ENCODE data around the gene ARHGAP10. TPM values are rescaled to one million over a fixed set of nuclear protein-coding genes. Genes with fewer than 3 reads are reported as not detected.
A peak's percentile ranks its signal among the peaks of the same experiment; 100 is the strongest.

Gene ARHGAP10
- total RNA-seq, 1 experiment from 2014 or later = 4.8 TPM

DNA sequence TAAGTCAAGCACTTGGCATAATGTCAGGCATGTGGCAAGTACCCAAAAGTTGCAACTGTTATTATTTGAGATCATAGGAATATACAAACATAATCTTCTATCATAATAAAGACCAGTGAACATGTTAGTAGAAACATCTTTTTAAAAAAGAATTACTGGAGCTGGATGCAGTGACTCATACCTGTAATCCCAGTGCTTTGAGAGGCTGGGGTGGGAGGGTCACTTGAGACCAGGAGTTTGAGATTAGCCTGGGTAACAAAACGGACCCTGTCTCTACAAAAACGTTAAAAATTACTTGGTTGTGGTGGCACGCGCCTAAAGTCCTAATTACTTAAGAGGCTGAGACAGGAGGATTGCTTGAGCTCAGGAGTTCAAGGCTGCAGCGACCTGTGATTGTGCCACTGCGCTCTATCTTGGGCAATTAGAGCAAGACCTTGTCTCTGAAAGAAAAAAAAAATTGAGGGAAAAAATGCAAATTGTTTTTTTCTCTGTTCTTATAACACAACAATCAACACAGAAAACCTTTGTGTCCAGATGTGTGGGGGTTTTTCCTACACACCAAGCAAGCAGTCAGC, 284.3 kb downstream of the ARHGAP10 start:
- Histone ChIP-seq H3K27ac (ENCODE audit: low read depth, low read length, poor library complexity, severe bottlenecking) (no peak overlapping the region), H3K9me3 (ENCODE audit: low read depth, low read length, poor library complexity, severe bottlenecking) (no peaks in the 10 kb centered on the region), H3K27me3 (replicated peaks; ENCODE audit: insufficient read depth, low read depth, low read length, poor library complexity) (no peaks in the 10 kb centered on the region), H3K36me3 (ENCODE audit: insufficient read depth, low read length, poor library complexity, severe bottlenecking) (no peaks in the 10 kb centered on the region), H3K4me3 (ENCODE audit: low read depth, low read length, poor library complexity, severe bottlenecking) (no peak overlapping the region), H3K4me1 (ENCODE audit: insufficient read depth, low read length, poor library complexity, severe bottlenecking) (no peaks in the 10 kb centered on the region)
- intact Hi-C loops (cut with micrococcal nuclease; ENCODE audit: unreplicated experiment) = no loop called here
- POLR2A ChIA-PET (ENCODE audit: low non-redundant PET) = no interaction called here
- CTCF ChIA-PET = no interaction called here
- BruUV-seq (replicated peaks) = no TSS peak
- no peak for DNase-seq (ENCODE audit: low spot score)
- TF ChIP-seq EZH2 (IDR thresholded peaks at IDR 0.05; ENCODE audit: borderline replicate concordance, low read depth, low read length, poor library complexity, severe bottlenecking) = no peak
- TF ChIP-seq, protein P1, sequence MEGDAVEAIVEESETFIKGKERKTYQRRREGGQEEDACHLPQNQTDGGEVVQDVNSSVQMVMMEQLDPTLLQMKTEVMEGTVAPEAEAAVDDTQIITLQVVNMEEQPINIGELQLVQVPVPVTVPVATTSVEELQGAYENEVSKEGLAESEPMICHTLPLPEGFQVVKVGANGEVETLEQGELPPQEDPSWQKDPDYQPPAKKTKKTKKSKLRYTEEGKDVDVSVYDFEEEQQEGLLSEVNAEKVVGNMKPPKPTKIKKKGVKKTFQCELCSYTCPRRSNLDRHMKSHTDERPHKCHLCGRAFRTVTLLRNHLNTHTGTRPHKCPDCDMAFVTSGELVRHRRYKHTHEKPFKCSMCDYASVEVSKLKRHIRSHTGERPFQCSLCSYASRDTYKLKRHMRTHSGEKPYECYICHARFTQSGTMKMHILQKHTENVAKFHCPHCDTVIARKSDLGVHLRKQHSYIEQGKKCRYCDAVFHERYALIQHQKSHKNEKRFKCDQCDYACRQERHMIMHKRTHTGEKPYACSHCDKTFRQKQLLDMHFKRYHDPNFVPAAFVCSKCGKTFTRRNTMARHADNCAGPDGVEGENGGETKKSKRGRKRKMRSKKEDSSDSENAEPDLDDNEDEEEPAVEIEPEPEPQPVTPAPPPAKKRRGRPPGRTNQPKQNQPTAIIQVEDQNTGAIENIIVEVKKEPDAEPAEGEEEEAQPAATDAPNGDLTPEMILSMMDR (conservative IDR thresholded peaks at IDR 0.05; ENCODE audit: low read depth, low read length) = no peak

DNA sequence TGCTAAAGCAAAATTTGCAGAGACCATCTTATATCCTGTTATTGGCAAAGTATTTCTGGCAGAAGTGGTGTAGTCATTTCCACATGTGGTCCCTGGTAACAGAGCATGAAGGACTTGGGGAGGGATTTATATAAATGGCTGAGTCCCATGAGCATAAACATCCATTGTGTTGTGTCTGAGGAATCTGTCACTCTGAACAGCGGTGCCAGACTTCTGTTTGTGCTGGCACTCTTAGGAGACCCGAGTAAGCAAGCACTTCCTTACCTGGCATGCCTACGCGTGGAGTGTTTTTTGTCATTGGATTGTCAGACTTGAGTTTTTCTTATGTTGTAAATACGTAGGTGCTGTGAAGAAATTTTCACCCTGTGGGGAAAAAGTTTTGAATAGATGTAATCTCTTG, 285.9 kb downstream of the ARHGAP10 start:
- no peaks in the 10 kb centered on the region for H3K36me3 ChIP-seq (ENCODE audit: insufficient read depth, low read length, poor library complexity, severe bottlenecking)
- no peak overlapping the region for H3K4me3 ChIP-seq (ENCODE audit: low read depth, low read length, poor library complexity, severe bottlenecking)
- intact Hi-C loops (cut with micrococcal nuclease; ENCODE audit: unreplicated experiment) = no loop called here
- BruUV-seq (replicated peaks) = no TSS peak
- CTCF ChIA-PET = no interaction called here
- TF ChIP-seq, protein P1 (conservative IDR thresholded peaks at IDR 0.05; ENCODE audit: low read depth, low read length) = no peak
- no peak for TF ChIP-seq EZH2 (IDR thresholded peaks at IDR 0.05; ENCODE audit: borderline replicate concordance, low read depth, low read length, poor library complexity, severe bottlenecking)
- no peaks in the 10 kb centered on the region for H3K4me1 ChIP-seq (ENCODE audit: insufficient read depth, low read length, poor library complexity, severe bottlenecking)
- no peak overlapping the region for H3K27ac ChIP-seq (ENCODE audit: low read depth, low read length, poor library complexity, severe bottlenecking)
- H3K27me3 ChIP-seq (replicated peaks; ENCODE audit: insufficient read depth, low read depth, low read length, poor library complexity) = no peaks in the 10 kb centered on the region
- POLR2A ChIA-PET (ENCODE audit: low non-redundant PET) = no interaction called here
- peak; percentile 23 for DNase-seq (ENCODE audit: low spot score)
- no peaks in the 10 kb centered on the region for H3K9me3 ChIP-seq (ENCODE audit: low read depth, low read length, poor library complexity, severe bottlenecking)

- H3K36me3 ChIP-seq (ENCODE audit: insufficient read depth, low read length, poor library complexity, severe bottlenecking) = no peaks in the 10 kb centered on the region
- no TSS peak for BruUV-seq (replicated peaks)
- POLR2A ChIA-PET (ENCODE audit: low non-redundant PET) = no interaction called here
- H3K27me3 ChIP-seq (replicated peaks; ENCODE audit: insufficient read depth, low read depth, low read length, poor library complexity) = no peaks in the 10 kb centered on the region
- H3K9me3 ChIP-seq (ENCODE audit: low read depth, low read length, poor library complexity, severe bottlenecking) = no peaks in the 10 kb centered on the region
- no peak overlapping the region for H3K4me3 ChIP-seq (ENCODE audit: low read depth, low read length, poor library complexity, severe bottlenecking)
- H3K27ac ChIP-seq (ENCODE audit: low read depth, low read length, poor library complexity, severe bottlenecking) = no peak overlapping the region
- TF ChIP-seq EZH2 (IDR thresholded peaks at IDR 0.05; ENCODE audit: borderline replicate concordance, low read depth, low read length, poor library complexity, severe bottlenecking) = no peak
- TF ChIP-seq, protein P1 (conservative IDR thresholded peaks at IDR 0.05; ENCODE audit: low read depth, low read length) = no peak
- CTCF ChIA-PET = interaction anchor here (0.6 to 0.9 kb wide), 2 partner anchors 38 to 314 kb away, joined by 3 read pairs; no protein-coding TSS in a partner anchor
- no peaks in the 10 kb centered on the region for H3K4me1 ChIP-seq (ENCODE audit: insufficient read depth, low read length, poor library complexity, severe bottlenecking)
- DNase-seq (ENCODE audit: low spot score) = no peak
- intact Hi-C loops (cut with micrococcal nuclease; ENCODE audit: unreplicated experiment) = no loop called here
Measured at GRCh38 chr4:148021686-148022085, 289.8 kb downstream of the ARHGAP10 start.

All from A673 (cell line).